HCT116 (cell line): ENCODE measurements around the gene TRIM31. TPM values are rescaled to one million over a fixed set of nuclear protein-coding genes. Genes with fewer than 3 reads are reported as not detected.

Experiments used
- ATAC-seq: fragments of 200-7000 bp; cut with Tn5 transposase; 2 replicates; pipeline ENCODE4 v1.9.1; 2020; ENCODE audit warnings: mild to moderate bottlenecking, moderate library complexity
- BruUV-seq: library from RNA; stranded (reverse); fragments of 400-500 nt; replicated peaks from 2 replicates; lab custom pipeline; 2021; lab: Mats Ljungman, UMichigan
- CTCF ChIA-PET: fragments of 300-600 bp; sonication (Branson Sonifier 250); formaldehyde crosslinking; loops from one replicate; lab custom pipeline; 2021; ENCODE audit warnings: antibody characterized with exemption; lab: Charles Lee
- POLR2A ChIA-PET: fragments of 300-600, 350-600 bp; sonication (Branson Sonifier 250); formaldehyde crosslinking; loops from one replicate; lab custom pipeline; 2021; ENCODE audit warnings: antibody characterized with exemption; lab: Charles Lee
- RAD21 ChIA-PET, 2 experiments: fragments of 300-600 bp; sonication (Branson Sonifier 250); formaldehyde crosslinking; loops; one replicate each; lab custom pipeline; 2023; ENCODE audit warnings: low total read pairs in 2 of 2; ENCODE audit not compliant: uncharacterized antibody in 2 of 2, unreplicated experiment in 2 of 2, low non-redundant PET in 1 of 2; lab: Charles Lee
- DNase-seq: peaks from one replicate; pipeline ENCODE4 v3.0.0-alpha.2; 2010; ENCODE audit warnings: low read depth, low spot score
- H2AFZ ChIP-seq: fragments of 200-600 bp; shearing (Covaris generic), sonication (generic); 2 replicates; pipeline ENCODE4 v1.6.1; 2017; ENCODE audit warnings: low read depth, mixed run types, mixed read lengths, antibody characterized with exemption, low read length; ENCODE audit not compliant: poor library complexity, severe bottlenecking
- H3K27ac ChIP-seq: 2 replicates; pipeline ENCODE4 v1.5.1; 2012; ENCODE audit warnings: low read depth, low read length
- H3K27me3 ChIP-seq: fragments of 200-600 bp; sonication (generic); 2 replicates; pipeline ENCODE4 v1.6.1; 2016; ENCODE audit warnings: mixed run types, low read length, mixed read lengths; ENCODE audit not compliant: insufficient read depth
- H3K36me3 ChIP-seq, 2 experiments: fragments of 200-500 bp in 1 of 2; fragments of 200-600 bp in 1 of 2; sonication (Bioruptor generic) in 1 of 2; sonication (generic) in 1 of 2; 2 replicates each; pipeline versions ENCODE4 v1.5.1 to v1.6.1; 2014 to 2016; ENCODE audit warnings: low read length in 2 of 2, inconsistent platforms in 1 of 2, mixed read lengths in 1 of 2, mixed run types in 1 of 2; ENCODE audit not compliant: insufficient read depth in 2 of 2, control insufficient read depth in 1 of 2
- H3K4me1 ChIP-seq, 2 experiments: fragments of 200-600 bp in 1 of 2; sonication (generic) in 1 of 2; 2 replicates each; pipeline versions ENCODE4 v1.5.1 to v1.6.1; 2012 to 2017; ENCODE audit warnings: low read length in 2 of 2, inconsistent platforms in 1 of 2, mild to moderate bottlenecking in 1 of 2, mixed read lengths in 1 of 2, mixed run types in 1 of 2, moderate library complexity in 1 of 2; ENCODE audit not compliant: insufficient read depth in 2 of 2, control insufficient read depth in 1 of 2
- H3K4me2 ChIP-seq: fragments of 200-600 bp; sonication (generic); 2 replicates; pipeline ENCODE4 v1.6.1; 2017; ENCODE audit warnings: mixed run types, low read length, mixed read lengths
- H3K4me3 ChIP-seq, 2 experiments: fragments of 200-600 bp in 1 of 2; sonication (generic) in 1 of 2; replicated peaks in 1 of 2; 2 replicates each; pipeline ENCODE4 v1.5.1; 2011 to 2016; ENCODE audit warnings: low read length in 2 of 2, control low read depth in 1 of 2, low read depth in 1 of 2, mild to moderate bottlenecking in 1 of 2, mixed read lengths in 1 of 2, mixed run types in 1 of 2
- H3K79me2 ChIP-seq: fragments of 200-600 bp; sonication (generic); 2 replicates; pipeline ENCODE4 v1.6.1; 2017; ENCODE audit warnings: mild to moderate bottlenecking, mixed run types, low read length, moderate library complexity, mixed read lengths; ENCODE audit not compliant: insufficient read depth
- H3K9ac ChIP-seq: fragments of 200-600 bp; sonication (generic); 2 replicates; pipeline ENCODE4 v1.6.1; 2016; ENCODE audit warnings: low read length, mixed read lengths
- H3K9me2 ChIP-seq: fragments of 200-600 bp; sonication (generic), shearing (Covaris generic); 2 replicates; pipeline ENCODE4 v1.6.1; 2017; ENCODE audit warnings: mixed run types, mild to moderate bottlenecking, moderate library complexity; ENCODE audit not compliant: insufficient read depth
- H3K9me3 ChIP-seq, 2 experiments: fragments of 200-500 bp in 1 of 2; fragments of 200-600 bp in 1 of 2; sonication (Bioruptor generic) in 1 of 2; sonication (generic) in 1 of 2; 2 replicates each; pipeline ENCODE4 v1.6.1; 2014 to 2017; ENCODE audit warnings: low read length in 2 of 2, mixed read lengths in 2 of 2, inconsistent platforms in 1 of 2, low read depth in 1 of 2, mild to moderate bottlenecking in 1 of 2, mixed run types in 1 of 2, moderate library complexity in 1 of 2; ENCODE audit not compliant: control insufficient read depth in 1 of 2, insufficient read depth in 1 of 2
- H4K20me1 ChIP-seq: fragments of 200-600 bp; sonication (generic), shearing (Covaris generic); 2 replicates; pipeline ENCODE4 v1.6.1; 2017; ENCODE audit warnings: mixed run types, mild to moderate bottlenecking, moderate library complexity; ENCODE audit not compliant: insufficient read depth
- CBX3 ChIP-seq: IDR thresholded peaks from 2 replicates; pipeline ENCODE4 v1.6.1; 2012; ENCODE audit warnings: low read depth
- CEBPB ChIP-seq: IDR thresholded peaks from 2 replicates; pipeline ENCODE4 v1.6.1; 2012; ENCODE audit warnings: low read depth
- EGR1 ChIP-seq: IDR thresholded peaks from 2 replicates; pipeline ENCODE4 v1.6.1; 2012; ENCODE audit warnings: low read depth
- ELF1 ChIP-seq: IDR thresholded peaks from 2 replicates; pipeline ENCODE4 v1.6.1; 2012; ENCODE audit warnings: low read depth, borderline replicate concordance
- EZH2 ChIP-seq: fragments of 200-600 bp; sonication (generic); IDR thresholded peaks from 2 replicates; pipeline ENCODE4 v1.6.1; 2017; ENCODE audit warnings: antibody characterized with exemption, mixed run types
- EZH2phosphoT487 ChIP-seq: fragments of 200-600 bp; IDR thresholded peaks from 2 replicates; pipeline ENCODE4 v1.6.1; 2018; ENCODE audit warnings: antibody characterized with exemption, borderline replicate concordance
- FOSL1 ChIP-seq: IDR thresholded peaks from 2 replicates; pipeline ENCODE4 v1.6.1; 2012; ENCODE audit warnings: low read depth
- JUND ChIP-seq: IDR thresholded peaks from 2 replicates; pipeline ENCODE4 v1.6.1; 2012
- POLR2A ChIP-seq: IDR thresholded peaks from 2 replicates; pipeline ENCODE4 v1.7.0; 2011; ENCODE audit warnings: borderline replicate concordance; ENCODE audit not compliant: insufficient read depth, insufficient read length; ENCODE audit errors: extremely low read depth
- POLR2AphosphoS5 ChIP-seq: IDR thresholded peaks from 2 replicates; pipeline ENCODE4 v1.6.1; 2011; ENCODE audit warnings: mild to moderate bottlenecking, low read depth, low read length, moderate library complexity
- RAD21 ChIP-seq: IDR thresholded peaks from 2 replicates; pipeline ENCODE4 v1.6.1; 2012; ENCODE audit warnings: low read depth, mild to moderate bottlenecking
- SIN3A ChIP-seq: IDR thresholded peaks from 2 replicates; pipeline ENCODE4 v1.6.1; 2012; ENCODE audit warnings: low read depth
- SP1 ChIP-seq: IDR thresholded peaks from 2 replicates; pipeline ENCODE4 v1.6.1; 2012; ENCODE audit warnings: low read depth
- SRF ChIP-seq: IDR thresholded peaks from 2 replicates; pipeline ENCODE4 v1.6.1; 2012; ENCODE audit warnings: low read depth
- intact Hi-C: fragments of 100-400 bp; cut with micrococcal nuclease; formaldehyde crosslinking; loops from 2 replicates; pipeline ENCODE4 v1.10.0; 2022
- total RNA-seq: library from RNA; stranded (reverse); gene quantifications from one replicate; pipeline ENCODE4 v1.2.1, GENCODE V29; 2021; ENCODE audit not compliant: unreplicated experiment
- TF ChIP-seq, protein P1 (sequence below), 3 experiments: fragments of 200-600 bp in 1 of 3; sonication (generic) in 1 of 3; IDR thresholded peaks in 2 of 3; conservative IDR thresholded peaks in 1 of 3; 2 replicates each; pipeline ENCODE4 v1.5.1; 2012 to 2017; ENCODE audit warnings: low read depth in 2 of 3, low read length in 2 of 3, antibody characterized with exemption in 1 of 3, borderline replicate concordance in 1 of 3, control low read depth in 1 of 3, mild to moderate bottlenecking in 1 of 3, mixed read lengths in 1 of 3, mixed run types in 1 of 3, moderate library complexity in 1 of 3; ENCODE audit not compliant: insufficient read depth in 1 of 3
- TF ChIP-seq, protein P2 (sequence below): IDR thresholded peaks from 2 replicates; pipeline ENCODE4 v1.6.1; 2011; ENCODE audit warnings: mild to moderate bottlenecking, low read length, moderate library complexity; ENCODE audit not compliant: insufficient replicate concordance; ENCODE audit errors: extremely low read depth
- TF ChIP-seq, protein P3 (sequence below): IDR thresholded peaks from 2 replicates; pipeline ENCODE4 v1.6.1; 2012
- TF ChIP-seq, protein P4 (sequence below): IDR thresholded peaks from 2 replicates; pipeline ENCODE4 v1.6.1; 2012; ENCODE audit warnings: low read depth

Gene TRIM31
- total RNA-seq, 1 experiment from 2014 or later = not detected

DNA sequence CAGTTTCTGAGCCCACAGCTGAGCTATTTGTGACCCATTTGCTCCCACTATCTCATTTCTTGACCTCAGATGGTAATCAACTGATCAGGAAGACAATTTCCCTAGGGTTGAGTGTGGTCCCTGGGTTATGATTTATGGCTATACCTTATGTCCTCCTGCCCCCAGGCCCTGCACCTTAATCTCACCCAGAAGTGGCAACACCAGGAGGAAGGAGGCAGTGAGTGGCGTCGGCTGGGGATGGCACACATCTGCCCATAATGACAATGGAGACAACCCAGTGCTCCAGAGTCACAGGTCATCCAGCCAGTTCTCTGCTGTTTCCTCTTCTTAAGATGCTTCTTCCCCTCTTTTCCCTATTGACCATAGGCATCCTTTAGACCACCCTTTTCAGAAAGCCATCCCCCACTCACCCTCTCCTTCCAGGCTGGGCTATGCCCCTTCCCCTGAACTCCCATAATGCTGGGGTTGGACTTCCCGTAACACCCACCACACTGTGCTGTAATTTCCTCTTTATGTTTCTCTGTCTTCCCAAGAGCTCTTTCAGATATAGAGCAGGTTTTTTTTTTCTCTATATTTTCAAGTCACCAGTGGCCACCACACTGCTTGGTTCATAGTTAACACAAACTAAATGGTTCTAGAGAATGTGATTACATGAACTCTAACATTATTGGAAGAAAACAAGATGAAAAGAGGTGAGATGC is 40.2 kb upstream of the TRIM31 start:
- no peak overlapping the region for H3K4me3 ChIP-seq
- H3K79me2 ChIP-seq = no peaks in the 10 kb centered on the region
- no peaks in the 10 kb centered on the region for H4K20me1 ChIP-seq
- ChIA-PET POLR2A (no interaction called here), CTCF (interaction anchor here (1.1 kb wide), 1 partner anchor 22 kb away, joined by 3 read pairs; no protein-coding TSS in a partner anchor), RAD21 (no interaction called here)
- H3K36me3 ChIP-seq = no peaks in the 10 kb centered on the region
- no peak for TF ChIP-seq POLR2A
- no peak for TF ChIP-seq EGR1
- TF ChIP-seq CBX3 = no peak
- TF ChIP-seq EZH2 = no peak
- no peak for TF ChIP-seq JUND
- TF ChIP-seq SP1 = no peak
- no peak for TF ChIP-seq SIN3A
- TF ChIP-seq, protein P1, sequence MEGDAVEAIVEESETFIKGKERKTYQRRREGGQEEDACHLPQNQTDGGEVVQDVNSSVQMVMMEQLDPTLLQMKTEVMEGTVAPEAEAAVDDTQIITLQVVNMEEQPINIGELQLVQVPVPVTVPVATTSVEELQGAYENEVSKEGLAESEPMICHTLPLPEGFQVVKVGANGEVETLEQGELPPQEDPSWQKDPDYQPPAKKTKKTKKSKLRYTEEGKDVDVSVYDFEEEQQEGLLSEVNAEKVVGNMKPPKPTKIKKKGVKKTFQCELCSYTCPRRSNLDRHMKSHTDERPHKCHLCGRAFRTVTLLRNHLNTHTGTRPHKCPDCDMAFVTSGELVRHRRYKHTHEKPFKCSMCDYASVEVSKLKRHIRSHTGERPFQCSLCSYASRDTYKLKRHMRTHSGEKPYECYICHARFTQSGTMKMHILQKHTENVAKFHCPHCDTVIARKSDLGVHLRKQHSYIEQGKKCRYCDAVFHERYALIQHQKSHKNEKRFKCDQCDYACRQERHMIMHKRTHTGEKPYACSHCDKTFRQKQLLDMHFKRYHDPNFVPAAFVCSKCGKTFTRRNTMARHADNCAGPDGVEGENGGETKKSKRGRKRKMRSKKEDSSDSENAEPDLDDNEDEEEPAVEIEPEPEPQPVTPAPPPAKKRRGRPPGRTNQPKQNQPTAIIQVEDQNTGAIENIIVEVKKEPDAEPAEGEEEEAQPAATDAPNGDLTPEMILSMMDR (IDR thresholded peaks at IDR 0.05 in 2 of 3, conservative IDR thresholded peaks at IDR 0.05 in 1 of 3; ENCODE audit: borderline replicate concordance in 1 of 3, insufficient read depth in 1 of 3, low read depth in 2 of 3, low read length in 2 of 3) = no peak
- TF ChIP-seq, protein P2, sequence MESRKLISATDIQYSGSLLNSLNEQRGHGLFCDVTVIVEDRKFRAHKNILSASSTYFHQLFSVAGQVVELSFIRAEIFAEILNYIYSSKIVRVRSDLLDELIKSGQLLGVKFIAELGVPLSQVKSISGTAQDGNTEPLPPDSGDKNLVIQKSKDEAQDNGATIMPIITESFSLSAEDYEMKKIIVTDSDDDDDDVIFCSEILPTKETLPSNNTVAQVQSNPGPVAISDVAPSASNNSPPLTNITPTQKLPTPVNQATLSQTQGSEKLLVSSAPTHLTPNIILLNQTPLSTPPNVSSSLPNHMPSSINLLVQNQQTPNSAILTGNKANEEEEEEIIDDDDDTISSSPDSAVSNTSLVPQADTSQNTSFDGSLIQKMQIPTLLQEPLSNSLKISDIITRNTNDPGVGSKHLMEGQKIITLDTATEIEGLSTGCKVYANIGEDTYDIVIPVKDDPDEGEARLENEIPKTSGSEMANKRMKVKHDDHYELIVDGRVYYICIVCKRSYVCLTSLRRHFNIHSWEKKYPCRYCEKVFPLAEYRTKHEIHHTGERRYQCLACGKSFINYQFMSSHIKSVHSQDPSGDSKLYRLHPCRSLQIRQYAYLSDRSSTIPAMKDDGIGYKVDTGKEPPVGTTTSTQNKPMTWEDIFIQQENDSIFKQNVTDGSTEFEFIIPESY = no peak
- no peak for TF ChIP-seq FOSL1
- TF ChIP-seq POLR2AphosphoS5 = no peak
- no peak for TF ChIP-seq ELF1
- TF ChIP-seq, protein P3, sequence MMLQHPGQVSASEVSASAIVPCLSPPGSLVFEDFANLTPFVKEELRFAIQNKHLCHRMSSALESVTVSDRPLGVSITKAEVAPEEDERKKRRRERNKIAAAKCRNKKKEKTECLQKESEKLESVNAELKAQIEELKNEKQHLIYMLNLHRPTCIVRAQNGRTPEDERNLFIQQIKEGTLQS = no peak
- TF ChIP-seq SRF = no peak
- no peak for TF ChIP-seq RAD21
- TF ChIP-seq EZH2phosphoT487 = no peak
- TF ChIP-seq, protein P4, sequence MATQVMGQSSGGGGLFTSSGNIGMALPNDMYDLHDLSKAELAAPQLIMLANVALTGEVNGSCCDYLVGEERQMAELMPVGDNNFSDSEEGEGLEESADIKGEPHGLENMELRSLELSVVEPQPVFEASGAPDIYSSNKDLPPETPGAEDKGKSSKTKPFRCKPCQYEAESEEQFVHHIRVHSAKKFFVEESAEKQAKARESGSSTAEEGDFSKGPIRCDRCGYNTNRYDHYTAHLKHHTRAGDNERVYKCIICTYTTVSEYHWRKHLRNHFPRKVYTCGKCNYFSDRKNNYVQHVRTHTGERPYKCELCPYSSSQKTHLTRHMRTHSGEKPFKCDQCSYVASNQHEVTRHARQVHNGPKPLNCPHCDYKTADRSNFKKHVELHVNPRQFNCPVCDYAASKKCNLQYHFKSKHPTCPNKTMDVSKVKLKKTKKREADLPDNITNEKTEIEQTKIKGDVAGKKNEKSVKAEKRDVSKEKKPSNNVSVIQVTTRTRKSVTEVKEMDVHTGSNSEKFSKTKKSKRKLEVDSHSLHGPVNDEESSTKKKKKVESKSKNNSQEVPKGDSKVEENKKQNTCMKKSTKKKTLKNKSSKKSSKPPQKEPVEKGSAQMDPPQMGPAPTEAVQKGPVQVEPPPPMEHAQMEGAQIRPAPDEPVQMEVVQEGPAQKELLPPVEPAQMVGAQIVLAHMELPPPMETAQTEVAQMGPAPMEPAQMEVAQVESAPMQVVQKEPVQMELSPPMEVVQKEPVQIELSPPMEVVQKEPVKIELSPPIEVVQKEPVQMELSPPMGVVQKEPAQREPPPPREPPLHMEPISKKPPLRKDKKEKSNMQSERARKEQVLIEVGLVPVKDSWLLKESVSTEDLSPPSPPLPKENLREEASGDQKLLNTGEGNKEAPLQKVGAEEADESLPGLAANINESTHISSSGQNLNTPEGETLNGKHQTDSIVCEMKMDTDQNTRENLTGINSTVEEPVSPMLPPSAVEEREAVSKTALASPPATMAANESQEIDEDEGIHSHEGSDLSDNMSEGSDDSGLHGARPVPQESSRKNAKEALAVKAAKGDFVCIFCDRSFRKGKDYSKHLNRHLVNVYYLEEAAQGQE = no peak
- no peak for TF ChIP-seq CEBPB
- BruUV-seq = no TSS peak
- intact Hi-C loops = no loop called here
- H3K9ac ChIP-seq = no peak overlapping the region
- H3K27ac ChIP-seq = no peak overlapping the region
- DNase-seq (no peak), ATAC-seq (no peak)
- no peak overlapping the region for H3K4me2 ChIP-seq
- H3K4me1 ChIP-seq = peaks cover 28 to 31% of the 10 kb centered on the region in 2 experiments
- H2AFZ ChIP-seq = no peak overlapping the region
- H3K9me2 ChIP-seq = no peaks in the 10 kb centered on the region
- H3K9me3 ChIP-seq = no peaks in the 10 kb centered on the region
- no peaks in the 10 kb centered on the region for H3K27me3 ChIP-seq
